Ascending aorta (tissue), 2 donors: ENCODE results near the gene CENPV. TPM values are rescaled to one million over a fixed set of nuclear protein-coding genes. Genes with fewer than 3 reads are reported as not detected.

Source experiments
- DNase-seq, 2 donors: peaks; one replicate each; pipeline ENCODE4 v3.0.0-alpha.2; 2019; ENCODE audit warnings: low spot score in 2 of 2
- H3K27ac ChIP-seq, 2 donors: fragments of 200-600 bp; sonication (generic); one replicate each; pipeline ENCODE4 v1.5.1; 2016 to 2017; ENCODE audit warnings: mild to moderate bottlenecking in 1 of 2
- H3K27me3 ChIP-seq: fragments of 200-600 bp; sonication (generic); one replicate; pipeline ENCODE4 v1.5.1; 2017
- H3K36me3 ChIP-seq, 2 donors: fragments of 200-600 bp; sonication (generic); one replicate each; pipeline ENCODE4 v1.5.1; 2016
- H3K4me1 ChIP-seq, 2 donors: fragments of 200-600 bp; sonication (generic); one replicate each; pipeline ENCODE4 v1.5.1; 2016 to 2017; ENCODE audit warnings: mild to moderate bottlenecking in 1 of 2
- H3K4me3 ChIP-seq, 2 donors: fragments of 200-600 bp; sonication (generic); one replicate each; pipeline ENCODE4 v1.5.1; 2016 to 2017; ENCODE audit warnings: mild to moderate bottlenecking in 1 of 2
- H3K9me3 ChIP-seq, 2 donors: fragments of 200-600 bp; sonication (generic); one replicate each; pipeline ENCODE4 v1.5.1; 2016
- intact Hi-C: fragments of 100-400 bp; cut with DNase I; formaldehyde crosslinking; loops from one replicate; pipeline ENCODE4 v1.15.1; 2023
- total RNA-seq: library from RNA; depleted of rRNA; stranded (reverse); fragments of >200 nt; gene quantifications from one replicate; pipeline ENCODE4 v1.1.0, GENCODE V29; 2016
- TF ChIP-seq, protein P1 (sequence below), 3 experiments: fragments of 200-600 bp in 2 of 3; fragments of 450-650 bp in 1 of 3; sonication (generic) in 2 of 3; IDR thresholded peaks; one replicate each; pipeline ENCODE4 v1.5.1; 2016 to 2019; ENCODE audit warnings: antibody characterized with exemption in 3 of 3, mild to moderate bottlenecking in 1 of 3, moderate library complexity in 1 of 3

CENPV gene
- total RNA-seq, 1 donor from 2014 or later = 37.6 TPM

DNA sequence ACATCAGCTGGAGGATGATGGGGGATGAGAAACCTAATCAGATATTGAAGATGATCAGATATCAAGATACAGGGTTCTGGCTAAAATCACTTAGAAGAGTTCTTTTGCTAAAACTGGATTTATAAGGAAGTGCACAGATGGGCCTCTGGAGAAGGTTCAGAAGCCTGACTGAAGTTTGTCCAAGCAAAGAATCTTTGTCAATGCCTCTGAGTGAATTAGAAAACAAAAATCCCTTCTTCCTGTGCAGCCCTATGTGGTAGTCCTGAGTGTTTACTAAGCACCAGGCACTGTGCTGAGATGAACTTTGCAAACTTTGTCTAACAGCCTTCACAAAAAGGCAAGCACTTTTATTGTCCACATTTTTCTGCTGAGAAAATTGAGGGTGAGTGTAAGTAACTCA, 11.4 kb upstream of the CENPV start:
- H3K27me3 ChIP-seq = no peaks in the 10 kb centered on the region
- no peak overlapping the region for H3K4me3 ChIP-seq
- TF ChIP-seq, protein P1, sequence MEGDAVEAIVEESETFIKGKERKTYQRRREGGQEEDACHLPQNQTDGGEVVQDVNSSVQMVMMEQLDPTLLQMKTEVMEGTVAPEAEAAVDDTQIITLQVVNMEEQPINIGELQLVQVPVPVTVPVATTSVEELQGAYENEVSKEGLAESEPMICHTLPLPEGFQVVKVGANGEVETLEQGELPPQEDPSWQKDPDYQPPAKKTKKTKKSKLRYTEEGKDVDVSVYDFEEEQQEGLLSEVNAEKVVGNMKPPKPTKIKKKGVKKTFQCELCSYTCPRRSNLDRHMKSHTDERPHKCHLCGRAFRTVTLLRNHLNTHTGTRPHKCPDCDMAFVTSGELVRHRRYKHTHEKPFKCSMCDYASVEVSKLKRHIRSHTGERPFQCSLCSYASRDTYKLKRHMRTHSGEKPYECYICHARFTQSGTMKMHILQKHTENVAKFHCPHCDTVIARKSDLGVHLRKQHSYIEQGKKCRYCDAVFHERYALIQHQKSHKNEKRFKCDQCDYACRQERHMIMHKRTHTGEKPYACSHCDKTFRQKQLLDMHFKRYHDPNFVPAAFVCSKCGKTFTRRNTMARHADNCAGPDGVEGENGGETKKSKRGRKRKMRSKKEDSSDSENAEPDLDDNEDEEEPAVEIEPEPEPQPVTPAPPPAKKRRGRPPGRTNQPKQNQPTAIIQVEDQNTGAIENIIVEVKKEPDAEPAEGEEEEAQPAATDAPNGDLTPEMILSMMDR (IDR thresholded peaks at IDR 0.05) = no peak
- intact Hi-C loops = loop anchor here (2.0 kb wide), 1 partner anchor 156 kb away; no protein-coding TSS in a partner anchor
- H3K9me3 ChIP-seq = no peaks in the 10 kb centered on the region
- peak overlapping the region; percentile 51 to 60 for H3K27ac ChIP-seq
- H3K36me3 ChIP-seq = no peaks in the 10 kb centered on the region
- H3K4me1 ChIP-seq = no peaks in the 10 kb centered on the region
- no peak for DNase-seq

DNA sequence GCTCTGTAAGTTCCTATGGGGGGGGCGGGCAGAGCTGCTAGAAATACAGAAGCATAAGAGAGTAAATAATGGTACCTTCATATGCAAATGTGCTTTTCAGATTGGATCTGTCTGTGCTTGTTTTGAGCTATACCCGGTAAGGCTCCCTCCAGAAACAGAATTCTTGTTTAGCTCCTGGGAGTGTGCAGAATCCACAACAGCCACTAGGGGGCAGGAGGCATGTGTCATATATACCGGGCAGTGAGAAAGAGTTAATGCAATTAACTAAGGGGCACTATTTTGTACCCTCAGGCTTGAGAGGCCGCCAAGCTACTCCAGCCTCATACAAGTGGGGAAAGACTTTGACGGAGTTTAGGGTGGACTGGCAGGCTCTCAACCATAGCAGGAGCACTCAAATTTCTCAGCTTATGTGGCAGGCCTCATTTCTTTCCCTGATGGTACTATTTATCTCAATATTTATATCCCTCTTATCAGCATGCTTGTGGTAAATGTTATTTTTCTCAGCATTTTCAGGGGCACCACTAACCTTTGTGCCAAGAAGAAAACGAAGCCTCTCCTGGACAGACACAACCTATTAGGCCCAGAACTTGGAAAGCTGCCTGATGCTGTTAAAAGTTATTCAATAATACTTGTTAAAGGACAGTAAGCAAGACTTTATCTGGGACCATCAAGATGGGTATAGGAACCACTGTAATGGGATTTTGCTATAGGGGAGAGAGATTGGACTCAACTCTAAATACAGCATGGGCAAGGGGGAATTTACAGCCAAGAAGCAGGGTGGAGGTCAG, 10.7 kb upstream of the CENPV start:
- no peaks in the 10 kb centered on the region for H3K9me3 ChIP-seq
- H3K27me3 ChIP-seq = no peaks in the 10 kb centered on the region
- peak in 1 of 2 donors; percentile 90 for DNase-seq
- H3K36me3 ChIP-seq = no peaks in the 10 kb centered on the region
- TF ChIP-seq, protein P1 (IDR thresholded peaks at IDR 0.05) = peak; percentile 79 to 94 (median 90)
- H3K4me1 ChIP-seq = no peaks in the 10 kb centered on the region
- H3K4me3 ChIP-seq = no peak overlapping the region
- intact Hi-C loops = loop anchor here (2.0 kb wide), 1 partner anchor 157 kb away; no protein-coding TSS in a partner anchor
- peak overlapping the region; percentile 51 to 60 for H3K27ac ChIP-seq

DNA sequence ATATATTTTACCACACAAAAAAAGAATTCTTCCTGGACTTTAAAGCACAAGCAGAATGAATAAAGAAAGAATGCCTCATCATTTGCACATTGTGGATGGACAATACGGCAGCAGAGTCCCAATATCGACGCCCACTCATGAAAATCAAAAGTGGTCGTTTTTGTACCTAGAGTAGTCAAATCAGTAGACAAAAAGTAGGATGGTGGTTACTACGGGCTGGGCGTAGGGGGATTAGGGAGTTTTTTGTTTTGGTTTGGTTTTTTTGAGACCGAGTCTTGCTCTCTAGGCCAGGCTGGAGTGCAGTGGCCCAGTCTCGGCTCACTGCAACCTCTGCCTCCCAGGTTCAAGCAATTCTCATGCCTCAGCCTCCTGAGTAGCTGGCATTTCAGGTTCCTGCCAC, 8.6 kb upstream of the CENPV start:
- H3K27me3 ChIP-seq = no peaks in the 10 kb centered on the region
- intact Hi-C loops = no loop called here
- no peak overlapping the region for H3K27ac ChIP-seq
- H3K9me3 ChIP-seq = no peaks in the 10 kb centered on the region
- H3K4me1 ChIP-seq = no peaks in the 10 kb centered on the region
- DNase-seq = no peak
- TF ChIP-seq, protein P1 (IDR thresholded peaks at IDR 0.05) = no peak
- no peaks in the 10 kb centered on the region for H3K36me3 ChIP-seq
- no peak overlapping the region for H3K4me3 ChIP-seq

DNA sequence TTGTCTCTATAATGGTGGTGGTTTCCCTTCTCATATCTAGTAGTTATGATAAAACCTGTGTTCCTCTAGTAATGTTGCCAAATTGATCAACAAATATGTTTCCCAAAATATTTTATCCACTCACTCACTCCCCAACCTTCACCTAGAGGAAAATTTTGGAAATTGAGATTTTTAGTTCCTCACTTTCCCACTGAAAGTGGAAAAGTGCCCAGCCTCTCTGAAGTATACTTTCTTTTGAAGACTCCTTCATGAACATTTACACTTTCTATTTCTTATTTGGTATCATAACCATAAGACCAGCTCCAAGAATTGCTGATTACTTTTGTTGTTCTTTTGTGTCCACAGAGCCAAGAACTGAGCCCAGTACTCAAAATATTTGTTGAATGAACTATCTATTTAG, 5.1 kb upstream of the CENPV start:
- Histone ChIP-seq H3K9me3 (no peaks in the 10 kb centered on the region), H3K4me3 (no peak overlapping the region), H3K27me3 (no peaks in the 10 kb centered on the region), H3K27ac (no peak overlapping the region), H3K4me1 (peaks cover 0 to 2% of the 10 kb centered on the region in 2 donors), H3K36me3 (no peaks in the 10 kb centered on the region)
- TF ChIP-seq, protein P1 (IDR thresholded peaks at IDR 0.05) = no peak
- intact Hi-C loops = no loop called here
- no peak for DNase-seq

DNA sequence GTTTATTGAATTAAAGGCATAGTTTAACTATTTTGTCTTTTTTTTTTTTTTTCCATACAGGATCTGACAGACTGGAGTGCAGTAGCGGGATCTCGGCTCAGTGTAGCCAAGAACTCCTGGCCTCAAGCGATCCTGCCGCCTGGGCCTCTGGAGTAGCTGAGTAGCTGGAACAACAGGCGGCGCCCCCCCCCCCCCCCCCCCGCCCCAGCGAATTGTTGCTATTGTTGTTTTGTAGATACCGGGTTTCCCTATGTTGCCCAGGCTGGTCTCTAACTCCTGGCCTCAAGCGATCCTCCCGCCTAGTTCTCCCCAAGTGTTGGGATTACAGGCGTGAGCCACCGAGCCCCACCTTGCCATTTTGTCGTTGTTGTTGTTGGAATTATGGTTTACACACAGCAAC, 1.3 kb upstream of the CENPV start:
- intact Hi-C loops = loop anchor here (5.0 kb wide), 1 partner anchor 97 kb away; no protein-coding TSS in a partner anchor
- H3K27ac ChIP-seq = no peak overlapping the region
- peaks cover 0 to 10% of the 10 kb centered on the region in 2 donors for H3K4me1 ChIP-seq
- TF ChIP-seq, protein P1 (IDR thresholded peaks at IDR 0.05) = no peak
- no peaks in the 10 kb centered on the region for H3K9me3 ChIP-seq
- H3K27me3 ChIP-seq = no peaks in the 10 kb centered on the region
- peaks cover 0 to 1% of the 10 kb centered on the region in 2 donors for H3K36me3 ChIP-seq
- no peak for DNase-seq
- no peak overlapping the region for H3K4me3 ChIP-seq
